Hepatic stellate cell (primary cell): ENCODE results near the gene PIP.
"Not testable (repeated sequence)": the region's sequence is repeated elsewhere in the genome, so short reads cannot be mapped to it uniquely, and the experiment has no call there.

Experiments
- DNase-seq: peaks from one replicate; pipeline ENCODE4 v3.0.0; 2011; ENCODE audit warnings: low spot score

PIP gene

GRCh38 chr7:143177374-143178119 is 45.7 kb downstream of the PIP start:
- DNase-seq, result no peak

- not testable (repeated sequence) for DNase-seq
Observed at GRCh38 chr7:143180771-143181170, 48.9 kb downstream of the PIP start.

GRCh38 chr7:143181349-143181748 is 49.5 kb downstream of the PIP start:
- no peak for DNase-seq

- no peak for DNase-seq
Observed at GRCh38 chr7:143183024-143183423, 51.1 kb downstream of the PIP start, which contains the start of gene TAS2R39. TSS of gene TAS2R39 (plus strand) at chr7:143183419. CDS start at chr7:143183419, 0 bp downstream.

DNA sequence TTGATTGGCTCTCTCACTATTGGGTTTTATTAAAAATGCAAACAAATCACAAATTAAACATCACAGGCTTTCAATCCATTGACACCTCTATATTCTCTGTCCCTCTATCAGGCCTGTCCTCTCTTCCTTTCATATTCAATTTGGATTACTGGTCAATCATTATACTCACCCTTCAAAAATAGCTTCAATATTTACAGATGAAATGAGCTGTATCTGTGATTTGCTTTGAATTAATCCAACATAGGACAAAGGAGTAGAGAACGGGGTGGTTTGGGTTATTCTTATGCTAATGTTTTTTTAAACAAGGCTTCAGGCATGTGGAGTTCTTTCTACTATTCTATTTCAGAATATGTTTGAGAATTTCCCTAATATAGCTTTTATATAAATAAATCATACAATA is 53.7 kb downstream of the PIP start:
- DNase-seq, result no peak

DNA sequence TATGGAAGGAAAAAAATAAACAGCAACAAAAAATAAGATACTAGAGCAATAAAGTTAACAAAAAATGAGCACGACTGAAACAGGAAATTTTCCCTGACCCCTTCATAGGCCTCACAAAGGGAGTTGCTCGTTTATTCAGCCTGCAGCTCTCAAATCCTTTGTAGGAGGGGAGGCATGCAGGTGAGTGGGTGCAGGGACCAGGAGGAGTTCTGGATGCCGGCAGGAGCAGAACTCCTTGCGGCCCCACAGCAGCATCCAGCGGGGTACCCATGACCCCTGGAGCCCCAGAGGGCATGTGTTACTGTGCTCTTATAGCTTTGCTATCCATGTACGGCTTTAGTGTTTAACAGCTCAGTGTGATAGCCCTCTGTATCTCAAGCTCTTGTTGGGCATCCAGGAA is 57.1 kb downstream of the PIP start:
- DNase-seq, result no peak
